GM18511 (cell line): Measurements from ENCODE around the gene DEFB124.
"Not testable (repeated sequence)": the region's sequence is repeated elsewhere in the genome, so short reads cannot be mapped to it uniquely, and the experiment has no call there.

Source experiments
- ATAC-seq: cut with Tn5 transposase; IDR thresholded peaks from one replicate; pipeline ENCODE4 v1.9.1; 2021; ENCODE audit warnings: mild to moderate bottlenecking, moderate library complexity; ENCODE audit not compliant: unreplicated experiment

DEFB124 gene

GRCh38 chr20:31427576-31427975 lies 47.4 kb downstream of the DEFB124 start:
- not testable (repeated sequence) for ATAC-seq

- ATAC-seq, result not testable (repeated sequence)
These were observed 47.9 kb downstream of the DEFB124 start for GRCh38 chr20:31426891-31427551.

DNA sequence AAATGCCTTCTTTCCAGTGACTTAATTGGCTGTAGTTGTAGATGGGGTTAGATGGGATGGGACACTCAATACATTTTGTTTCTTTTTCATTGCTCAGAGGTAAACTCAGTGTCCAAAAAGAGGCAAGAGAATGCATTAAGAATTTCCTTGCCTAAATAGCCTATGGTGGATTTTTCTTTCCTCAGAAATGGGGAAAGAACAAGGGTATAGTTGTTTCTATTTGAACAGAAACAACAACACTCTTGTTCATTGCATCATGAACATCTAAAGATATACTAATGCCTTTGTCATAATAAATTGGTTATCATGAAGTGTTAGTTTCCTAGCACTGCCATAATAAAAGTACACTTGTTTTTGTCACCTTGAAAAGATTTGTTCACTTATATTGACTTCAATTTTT lies 49.1 kb downstream of the DEFB124 start:
- no peak for ATAC-seq

DNA sequence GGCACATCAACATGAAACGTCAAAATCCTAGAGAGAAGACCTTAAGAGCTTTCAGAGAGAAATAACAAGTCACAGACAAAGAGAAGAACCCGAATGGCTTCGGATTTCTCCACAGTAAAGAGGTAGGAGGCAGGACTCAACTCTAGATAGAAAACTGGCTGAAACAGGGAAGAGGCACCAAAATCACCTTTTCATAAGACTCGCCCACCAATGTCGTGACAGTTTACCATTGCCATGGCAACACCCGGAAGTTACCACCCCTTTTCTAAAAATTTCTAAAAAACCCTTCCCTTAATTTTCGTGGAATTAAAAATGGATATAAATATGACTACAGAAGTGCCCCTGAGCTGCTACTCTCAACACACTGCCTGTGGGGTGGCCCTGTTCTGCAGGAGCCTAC lies 56.6 kb downstream of the DEFB124 start:
- no peak for ATAC-seq

DNA sequence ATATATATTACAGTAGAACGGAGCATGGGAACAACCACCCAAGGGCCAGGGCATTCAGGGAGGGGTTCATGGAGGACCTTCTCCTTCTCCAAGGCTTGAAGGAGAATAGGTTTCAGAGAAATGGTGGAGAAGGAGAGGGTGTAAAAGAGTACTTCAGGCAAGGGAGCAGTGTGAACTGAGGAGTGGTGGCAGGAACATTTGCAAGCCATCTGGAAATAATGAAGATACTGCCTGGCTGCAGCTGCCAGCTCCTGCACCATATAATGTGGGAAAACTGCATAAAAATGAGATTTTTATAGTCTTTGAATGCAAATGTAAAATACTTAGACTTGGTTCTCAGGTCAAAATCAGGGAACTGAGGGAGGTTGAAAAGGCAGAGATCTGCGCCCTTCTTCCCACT lies 59.3 kb downstream of the DEFB124 start:
- ATAC-seq, result no peak
